HepG2 (cell line): ENCODE measurements around the gene GPC6. TPM values are rescaled to one million over a fixed set of nuclear protein-coding genes. Genes with fewer than 3 reads are reported as not detected.

Experiments
- ATAC-seq: fragments of 200-7000 bp; cut with Tn5 transposase; 3 replicates; pipeline ENCODE4 v1.9.1; 2020; ENCODE audit warnings: mild to moderate bottlenecking, moderate library complexity
- BruUV-seq: library from RNA; stranded (reverse); fragments of 400-500 nt; replicated peaks from 2 replicates; lab custom pipeline; 2021; lab: Mats Ljungman, UMichigan
- CTCF ChIA-PET: fragments of 300-600 bp; formaldehyde crosslinking; extraction: SDS; loops from one replicate; lab custom pipeline; 2021; ENCODE audit warnings: low total read pairs, inconsistent platforms, low intra/inter-chr PET ratio; lab: Yijun Ruan, JAX
- POLR2A ChIA-PET: fragments of 350-600 bp; sonication (Branson Sonifier 250); formaldehyde crosslinking; loops from one replicate; lab custom pipeline; 2020; ENCODE audit warnings: antibody characterized with exemption, inconsistent platforms; lab: Yijun Ruan, JAX
- DNase-seq: peaks from one replicate; pipeline ENCODE4 v3.0.0-alpha.2; 2015; ENCODE audit warnings: low spot score
- FAIRE-seq: peaks from 3 replicates; lab custom pipeline; 2011; peaks lifted over from hg19 to GRCh38; lab: Jason Lieb, UNC
- H2AFZ ChIP-seq: one replicate; pipeline ENCODE4 v1.6.1; 2011; ENCODE audit warnings: low read length, inconsistent platforms
- H3K27ac ChIP-seq: fragments of 300-600 bp; 3 replicates; pipeline ENCODE4 v1.8.0; 2011; ENCODE audit warnings: mixed run types, mild to moderate bottlenecking, mixed read lengths, low read length, inconsistent platforms; ENCODE audit not compliant: insufficient read depth; ENCODE audit errors: extremely low read length
- H3K27me3 ChIP-seq, 2 experiments: fragments of 200-600 bp in 1 of 2; 2 replicates in 1 of 2; 3 replicates in 1 of 2; pipeline versions ENCODE4 v1.6.0 to v1.8.0; 2011; ENCODE audit warnings: low read length in 2 of 2, mild to moderate bottlenecking in 2 of 2, moderate library complexity in 2 of 2, inconsistent platforms in 1 of 2; ENCODE audit not compliant: insufficient read depth in 2 of 2, control insufficient read depth in 1 of 2
- H3K36me3 ChIP-seq, 2 experiments: fragments of 200-600 bp in 1 of 2; replicated peaks in 1 of 2; 2 replicates in 1 of 2; 3 replicates in 1 of 2; pipeline versions ENCODE4 v1.5.1 to v1.8.0; 2011; ENCODE audit warnings: low read length in 2 of 2, inconsistent platforms in 1 of 2; ENCODE audit not compliant: insufficient read depth in 2 of 2, control insufficient read depth in 1 of 2
- H3K4me1 ChIP-seq: 2 replicates; pipeline ENCODE4 v1.5.1; 2012; ENCODE audit warnings: low read length, inconsistent platforms; ENCODE audit not compliant: insufficient read depth
- H3K4me2 ChIP-seq: 2 replicates; pipeline ENCODE4 v1.6.0; 2011; ENCODE audit warnings: low read depth, low read length, inconsistent platforms
- H3K4me3 ChIP-seq, 3 experiments: fragments of 200-600 bp in 1 of 3; sonication (generic), shearing (Covaris generic) in 1 of 3; replicated peaks in 1 of 3; 2 replicates each; pipeline ENCODE4 v1.5.1; 2011 to 2016; ENCODE audit warnings: low read length in 3 of 3, inconsistent platforms in 2 of 3, low read depth in 2 of 3, mild to moderate bottlenecking in 2 of 3, control low read depth in 1 of 3, mixed read lengths in 1 of 3; ENCODE audit not compliant: insufficient read depth in 1 of 3
- H3K79me2 ChIP-seq: one replicate; pipeline ENCODE4 v1.6.1; 2011; ENCODE audit warnings: low read length, inconsistent platforms; ENCODE audit not compliant: insufficient read depth
- H3K9ac ChIP-seq: 2 replicates; pipeline ENCODE4 v1.6.0; 2011; ENCODE audit warnings: mild to moderate bottlenecking, low read depth, low read length, inconsistent platforms; ENCODE audit not compliant: insufficient read depth
- H3K9me3 ChIP-seq: 2 replicates; pipeline ENCODE4 v1.5.1; 2012; ENCODE audit warnings: mild to moderate bottlenecking, low read length
- H4K20me1 ChIP-seq: 2 replicates; pipeline ENCODE4 v1.6.0; 2011; ENCODE audit warnings: inconsistent platforms, mild to moderate bottlenecking, low read length, moderate library complexity; ENCODE audit not compliant: insufficient read depth
- CBFB ChIP-seq: sonication (generic); formaldehyde crosslinking; IDR thresholded peaks from 2 replicates; pipeline ENCODE4 v1.4.0; 2020; ENCODE audit warnings: missing genetic modification reagents
- CREB1 ChIP-seq, 2 experiments: fragments of 450-650 bp in 1 of 2; IDR thresholded peaks; 2 replicates each; pipeline ENCODE4 v1.6.1; 2016 to 2017; ENCODE audit warnings: control low read depth in 1 of 2, mild to moderate bottlenecking in 1 of 2, missing compliant biosample characterization in 1 of 2, missing genetic modification characterization in 1 of 2
- ETV6 ChIP-seq: sonication (generic); formaldehyde crosslinking; conservative IDR thresholded peaks from 2 replicates; pipeline ENCODE4 v1.4.0; 2020; ENCODE audit warnings: missing genetic modification reagents
- GTF3A ChIP-seq: sonication (generic); formaldehyde crosslinking; conservative IDR thresholded peaks from 2 replicates; pipeline ENCODE4 v1.4.0; 2020; ENCODE audit warnings: mild to moderate bottlenecking, missing genetic modification reagents
- HDAC6 ChIP-seq: fragments of 200-600 bp; sonication (generic); IDR thresholded peaks from 2 replicates; pipeline ENCODE4 v1.7.0; 2017; ENCODE audit warnings: mild to moderate bottlenecking, antibody characterized with exemption, low read length, low read depth
- HMGA1 ChIP-seq: sonication (generic); formaldehyde crosslinking; conservative IDR thresholded peaks from 2 replicates; pipeline ENCODE4 v1.4.0; 2020; ENCODE audit warnings: missing genetic modification reagents
- ISX ChIP-seq: sonication (generic); formaldehyde crosslinking; conservative IDR thresholded peaks from 2 replicates; pipeline ENCODE4 v1.5.0; 2020; ENCODE audit warnings: missing genetic modification reagents
- SUZ12 ChIP-seq: fragments of 150-350 bp; IDR thresholded peaks from 2 replicates; pipeline ENCODE4 v1.6.1; 2014; ENCODE audit warnings: low read depth, low read length
- ZFP36L2 ChIP-seq: sonication (generic); formaldehyde crosslinking; IDR thresholded peaks from 2 replicates; pipeline ENCODE4 v1.4.0; 2020; ENCODE audit warnings: missing genetic modification reagents
- ZNF224 ChIP-seq: sonication (generic); formaldehyde crosslinking; IDR thresholded peaks from 2 replicates; pipeline ENCODE4 v1.5.0; 2020; ENCODE audit warnings: mild to moderate bottlenecking, missing genetic modification reagents
- WGBS: methylation state at CpG from one replicate; pipeline ENCODE4 v1.1.6; 2017; ENCODE audit warnings: low lambda C conversion rate; 5-methylcytosine and 5-hydroxymethylcytosine counted together
- in situ Hi-C: cut with HindIII; loops from 2 replicates; pipeline ENCODE4 v1.10.0; 2017; ENCODE audit warnings: low pct_unique_long_range_greater_than_20kb; ENCODE audit not compliant: extremely low pct_ligation_motif_present
- intact Hi-C: fragments of 100-400 bp; cut with micrococcal nuclease; formaldehyde crosslinking; loops from one replicate; pipeline ENCODE4 v1.10.0; 2022; ENCODE audit not compliant: unreplicated experiment
- polyA plus RNA-seq, 8 experiments: library from polyadenylated mRNA; depleted of rRNA in 3 of 8; stranded (reverse) in 7 of 8; unstranded in 1 of 8; fragments of >200 nt; fragmentation: Illumina TruSeq in 4 of 8; extraction: Trizol in 4 of 8; gene quantifications; 2 replicates each; pipeline versions ENCODE4 v1.2.1 to v1.2.3, GENCODE V29; 2011 to 2016; ENCODE audit warnings: low read depth in 4 of 8, missing spikeins in 1 of 8, mixed read lengths in 1 of 8; ENCODE audit not compliant: insufficient read depth in 1 of 8
- total RNA-seq, 5 experiments: library from RNA; depleted of rRNA; stranded (reverse); fragments of >200 nt; fragmentation: Illumina TruSeq; extraction: Trizol; gene quantifications; 2 replicates each; pipeline ENCODE4 v1.2.3, GENCODE V29; 2016; ENCODE audit warnings: low read depth in 1 of 5
- TF ChIP-seq, protein P1 (sequence below): sonication (generic); formaldehyde crosslinking; IDR thresholded peaks from 2 replicates; pipeline ENCODE4 v1.4.0; 2020; ENCODE audit warnings: missing genetic modification reagents, borderline replicate concordance
- TF ChIP-seq, protein P2 (sequence below): sonication (generic); formaldehyde crosslinking; IDR thresholded peaks from 2 replicates; pipeline ENCODE4 v1.8.0; 2022; ENCODE audit warnings: missing genetic modification reagents, mild to moderate bottlenecking, inconsistent platforms, borderline replicate concordance
- TF ChIP-seq, protein P3 (sequence below): sonication (generic); formaldehyde crosslinking; IDR thresholded peaks from 2 replicates; pipeline ENCODE4 v1.4.0; 2020; ENCODE audit warnings: missing genetic modification reagents
- TF ChIP-seq, protein P4 (sequence below): sonication (generic); formaldehyde crosslinking; IDR thresholded peaks from 2 replicates; pipeline ENCODE4 v1.4.0; 2020; ENCODE audit warnings: mild to moderate bottlenecking, missing genetic modification reagents

The GPC6 gene
- total and polyA plus RNA-seq, 2 of the 13 experiments (the other 11 are each of a cell fraction or from before 2014, with no cell fraction given) = 24.5 to 33.9 TPM

DNA sequence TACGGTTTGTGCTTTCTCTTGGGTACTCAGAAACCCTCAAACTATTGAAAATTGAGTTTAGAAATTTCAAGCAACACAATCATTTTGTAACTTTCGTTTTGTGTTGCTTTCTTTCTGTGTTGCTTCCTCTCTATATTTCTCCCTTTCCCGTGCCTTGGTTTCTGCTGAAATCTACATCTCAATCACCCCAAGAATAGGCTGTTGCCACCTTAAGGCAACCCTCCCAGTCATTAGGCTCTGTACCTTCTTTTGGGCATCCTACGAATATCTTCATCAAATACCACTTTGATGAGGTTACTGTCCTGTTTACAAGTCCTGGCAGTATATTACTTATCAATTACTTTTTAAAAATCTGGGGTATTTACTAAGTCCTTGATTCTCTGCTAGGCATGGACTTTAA is 621.6 kb downstream of the GPC6 start:
- no peak overlapping the region for H3K27ac ChIP-seq
- WGBS = 75% methylated on average over 4 of the region's 4 CpGs
- intact Hi-C loops (no loop called here), in situ Hi-C loops (no loop called here)
- no peaks in the 10 kb centered on the region for H3K9me3 ChIP-seq
- no peaks in the 10 kb centered on the region for H3K4me1 ChIP-seq
- no peak for TF ChIP-seq ETV6 (CRISPR knock-in tag)
- TF ChIP-seq HDAC6 = no peak
- TF ChIP-seq, protein P1, sequence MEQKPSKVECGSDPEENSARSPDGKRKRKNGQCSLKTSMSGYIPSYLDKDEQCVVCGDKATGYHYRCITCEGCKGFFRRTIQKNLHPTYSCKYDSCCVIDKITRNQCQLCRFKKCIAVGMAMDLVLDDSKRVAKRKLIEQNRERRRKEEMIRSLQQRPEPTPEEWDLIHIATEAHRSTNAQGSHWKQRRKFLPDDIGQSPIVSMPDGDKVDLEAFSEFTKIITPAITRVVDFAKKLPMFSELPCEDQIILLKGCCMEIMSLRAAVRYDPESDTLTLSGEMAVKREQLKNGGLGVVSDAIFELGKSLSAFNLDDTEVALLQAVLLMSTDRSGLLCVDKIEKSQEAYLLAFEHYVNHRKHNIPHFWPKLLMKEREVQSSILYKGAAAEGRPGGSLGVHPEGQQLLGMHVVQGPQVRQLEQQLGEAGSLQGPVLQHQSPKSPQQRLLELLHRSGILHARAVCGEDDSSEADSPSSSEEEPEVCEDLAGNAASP (CRISPR knock-in tag) = no peak
- TF ChIP-seq, protein P2, sequence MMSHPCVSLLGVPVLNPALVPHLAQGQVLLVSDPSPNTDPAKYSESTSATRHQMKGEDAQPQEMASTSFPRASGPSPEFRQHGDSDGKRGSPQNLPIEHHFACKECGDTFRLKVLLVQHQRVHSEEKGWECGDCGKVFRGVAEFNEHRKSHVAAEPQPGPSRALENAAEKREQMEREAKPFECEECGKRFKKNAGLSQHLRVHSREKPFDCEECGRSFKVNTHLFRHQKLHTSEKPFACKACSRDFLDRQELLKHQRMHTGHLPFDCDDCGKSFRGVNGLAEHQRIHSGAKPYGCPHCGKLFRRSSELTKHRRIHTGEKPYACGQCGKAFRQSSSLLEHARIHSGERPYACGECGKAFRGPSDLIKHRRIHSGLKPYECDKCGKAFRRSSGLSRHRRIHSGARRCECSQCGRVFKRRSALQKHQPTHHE (CRISPR knock-in tag) = no peak
- no peak for TF ChIP-seq CBFB
- TF ChIP-seq ZFP36L2 (CRISPR knock-in tag) = no peak
- TF ChIP-seq, protein P3, sequence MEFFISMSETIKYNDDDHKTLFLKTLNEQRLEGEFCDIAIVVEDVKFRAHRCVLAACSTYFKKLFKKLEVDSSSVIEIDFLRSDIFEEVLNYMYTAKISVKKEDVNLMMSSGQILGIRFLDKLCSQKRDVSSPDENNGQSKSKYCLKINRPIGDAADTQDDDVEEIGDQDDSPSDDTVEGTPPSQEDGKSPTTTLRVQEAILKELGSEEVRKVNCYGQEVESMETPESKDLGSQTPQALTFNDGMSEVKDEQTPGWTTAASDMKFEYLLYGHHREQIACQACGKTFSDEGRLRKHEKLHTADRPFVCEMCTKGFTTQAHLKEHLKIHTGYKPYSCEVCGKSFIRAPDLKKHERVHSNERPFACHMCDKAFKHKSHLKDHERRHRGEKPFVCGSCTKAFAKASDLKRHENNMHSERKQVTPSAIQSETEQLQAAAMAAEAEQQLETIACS = no peak
- TF ChIP-seq ISX (CRISPR knock-in tag) = no peak
- no peak for TF ChIP-seq GTF3A (CRISPR knock-in tag)
- TF ChIP-seq, protein P4, sequence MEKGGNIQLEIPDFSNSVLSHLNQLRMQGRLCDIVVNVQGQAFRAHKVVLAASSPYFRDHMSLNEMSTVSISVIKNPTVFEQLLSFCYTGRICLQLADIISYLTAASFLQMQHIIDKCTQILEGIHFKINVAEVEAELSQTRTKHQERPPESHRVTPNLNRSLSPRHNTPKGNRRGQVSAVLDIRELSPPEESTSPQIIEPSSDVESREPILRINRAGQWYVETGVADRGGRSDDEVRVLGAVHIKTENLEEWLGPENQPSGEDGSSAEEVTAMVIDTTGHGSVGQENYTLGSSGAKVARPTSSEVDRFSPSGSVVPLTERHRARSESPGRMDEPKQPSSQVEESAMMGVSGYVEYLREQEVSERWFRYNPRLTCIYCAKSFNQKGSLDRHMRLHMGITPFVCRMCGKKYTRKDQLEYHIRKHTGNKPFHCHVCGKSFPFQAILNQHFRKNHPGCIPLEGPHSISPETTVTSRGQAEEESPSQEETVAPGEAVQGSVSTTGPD (CRISPR knock-in tag) = no peak
- no peak for TF ChIP-seq CREB1 (IDR thresholded peaks at IDR 0.05)
- no peak for TF ChIP-seq CREB1 (CRISPR knock-in tag; IDR thresholded peaks at IDR 0.05)
- no peak for TF ChIP-seq ZNF224 (CRISPR knock-in tag)
- TF ChIP-seq SUZ12 = no peak
- no peak for TF ChIP-seq HMGA1
- BruUV-seq = no TSS peak
- CTCF ChIA-PET = no interaction called here
- no peak overlapping the region for H3K4me2 ChIP-seq
- no peaks in the 10 kb centered on the region for H3K36me3 ChIP-seq
- no peak overlapping the region for H2AFZ ChIP-seq
- DNase-seq (no peak), ATAC-seq (no peak), FAIRE-seq (no peak)
- no peaks in the 10 kb centered on the region for H3K79me2 ChIP-seq
- H3K27me3 ChIP-seq = no peaks in the 10 kb centered on the region
- POLR2A ChIA-PET = no interaction called here
- no peaks in the 10 kb centered on the region for H4K20me1 ChIP-seq
- H3K9ac ChIP-seq = no peak overlapping the region
- no peak overlapping the region for H3K4me3 ChIP-seq
